Esophagus mucosa (tissue), 1 donor: ENCODE results near the gene PLPPR2. TPM values are rescaled to one million over a fixed set of nuclear protein-coding genes. Genes with fewer than 3 reads are reported as not detected.
"Not testable (repeated sequence)": the region's sequence is repeated elsewhere in the genome, so short reads cannot be mapped to it uniquely, and the experiment has no call there.

Source experiments
- ATAC-seq: fragments of 200-7000 bp; cut with Tn5 transposase; one replicate; pipeline ENCODE4 v1.9.1; 2020
- total RNA-seq: library from RNA; stranded (reverse); gene quantifications from one replicate; pipeline ENCODE4 v1.2.4, GENCODE V29; 2023
- donor health status: DM: yes; HTN: yes; CAD: no.

The PLPPR2 gene
- 7.3 TPM for total RNA-seq

GRCh38 chr19:11355160-11356073 lies at the start of gene PLPPR2:
TSS of gene PLPPR2 (plus strand) at chr19:11355432. CDS start at chr19:11357674, 2,242 bp downstream.
- peak; percentile 74 for ATAC-seq

GRCh38 chr19:11306337-11306736 lies 48.9 kb upstream of the PLPPR2 start:
- no peak for ATAC-seq

GRCh38 chr19:11320278-11320995 lies 34.8 kb upstream of the PLPPR2 start:
- not testable (repeated sequence) for ATAC-seq

- ATAC-seq = no peak
These were observed 33.8 kb upstream of the PLPPR2 start for GRCh38 chr19:11321191-11322126.

- peak; percentile 25 for ATAC-seq
These were observed 32.8 kb upstream of the PLPPR2 start for GRCh38 chr19:11322269-11323024.

- ATAC-seq = no peak
These were observed 31.6 kb upstream of the PLPPR2 start for GRCh38 chr19:11323601-11324078.

GRCh38 chr19:11324079-11324661 lies 31.1 kb upstream of the PLPPR2 start:
- ATAC-seq = peak; percentile 88

- peak; percentile 6 for ATAC-seq
These were observed 30.4 kb upstream of the PLPPR2 start for GRCh38 chr19:11324748-11325389.

- ATAC-seq = no peak
These were observed 29.7 kb upstream of the PLPPR2 start for GRCh38 chr19:11325544-11325943.

GRCh38 chr19:11330127-11330526 lies 25.1 kb upstream of the PLPPR2 start:
- no peak for ATAC-seq

- no peak for ATAC-seq
These were observed 23.7 kb upstream of the PLPPR2 start for GRCh38 chr19:11331502-11331901.

- ATAC-seq = no peak
These were observed 22.4 kb upstream of the PLPPR2 start for GRCh38 chr19:11332822-11333221.

GRCh38 chr19:11333838-11334237 lies 21.4 kb upstream of the PLPPR2 start:
- ATAC-seq = not testable (repeated sequence)

GRCh38 chr19:11335449-11336146 lies 19.6 kb upstream of the PLPPR2 start:
- ATAC-seq = no peak

GRCh38 chr19:11337080-11337479 lies 18.2 kb upstream of the PLPPR2 start:
- ATAC-seq = no peak

GRCh38 chr19:11338121-11338520 lies 17.1 kb upstream of the PLPPR2 start:
- ATAC-seq = no peak

- peak; percentile 71 for ATAC-seq
These were observed 16.5 kb upstream of the PLPPR2 start for GRCh38 chr19:11338569-11339253.

GRCh38 chr19:11339254-11340098 lies 15.8 kb upstream of the PLPPR2 start, which contains the start of gene RAB3D:
TSS of gene RAB3D (minus strand) at chr19:11339657. CDS start at chr19:11337399, 2,258 bp downstream.
- ATAC-seq = peak; percentile 87
